Measurements from ENCODE around the gene ACD.

Gene ACD

DNA sequence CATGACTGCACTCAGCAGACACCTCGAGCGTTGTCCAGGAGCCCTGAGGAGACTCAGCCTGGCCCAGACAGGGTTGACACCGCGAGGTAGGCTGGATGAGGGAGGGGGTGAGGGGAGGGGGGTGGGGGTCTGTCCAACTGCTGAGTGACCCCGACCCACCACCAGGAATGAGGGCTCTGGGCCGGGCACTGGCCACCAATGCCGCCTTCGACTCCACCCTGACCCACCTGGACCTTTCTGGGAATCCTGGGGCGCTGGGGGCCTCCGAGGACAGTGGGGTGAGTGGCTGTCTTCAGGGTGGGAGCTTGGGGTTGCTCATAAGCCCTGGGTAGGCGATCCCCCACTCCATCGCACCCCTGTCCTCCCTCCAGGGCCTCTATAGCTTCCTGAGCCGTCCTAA, 12.4 kb downstream of the ACD start:
- DNase-seq (ENCODE audit: low read depth), result no peak

DNA sequence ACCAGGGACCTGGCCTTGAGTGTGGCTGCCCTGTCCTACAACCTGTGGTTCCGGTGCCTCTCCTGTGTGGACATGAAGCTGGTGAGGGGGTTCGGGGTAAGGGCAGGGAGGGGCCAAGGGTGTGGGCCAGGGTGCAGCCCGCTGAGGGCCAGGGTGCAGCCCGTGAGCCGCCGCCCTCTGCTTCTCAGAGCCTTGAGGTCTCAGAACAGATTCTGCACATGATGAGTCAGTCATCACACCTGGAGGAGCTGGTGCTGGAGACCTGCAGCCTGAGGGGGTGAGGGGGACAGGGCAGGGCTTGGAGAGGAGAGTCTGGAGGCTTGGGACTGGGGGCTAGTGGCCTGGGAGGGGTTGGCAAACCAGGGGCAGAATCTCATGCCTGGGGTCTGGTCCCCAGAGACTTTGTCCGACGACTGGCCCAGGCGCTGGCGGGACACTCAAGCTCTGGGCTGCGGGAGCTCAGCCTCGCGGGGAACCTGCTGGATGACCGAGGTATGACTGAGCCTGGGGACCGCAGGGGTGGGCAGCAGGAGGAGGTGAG, 12.9 kb downstream of the ACD start:
- no peak for DNase-seq (ENCODE audit: low read depth)

DNA sequence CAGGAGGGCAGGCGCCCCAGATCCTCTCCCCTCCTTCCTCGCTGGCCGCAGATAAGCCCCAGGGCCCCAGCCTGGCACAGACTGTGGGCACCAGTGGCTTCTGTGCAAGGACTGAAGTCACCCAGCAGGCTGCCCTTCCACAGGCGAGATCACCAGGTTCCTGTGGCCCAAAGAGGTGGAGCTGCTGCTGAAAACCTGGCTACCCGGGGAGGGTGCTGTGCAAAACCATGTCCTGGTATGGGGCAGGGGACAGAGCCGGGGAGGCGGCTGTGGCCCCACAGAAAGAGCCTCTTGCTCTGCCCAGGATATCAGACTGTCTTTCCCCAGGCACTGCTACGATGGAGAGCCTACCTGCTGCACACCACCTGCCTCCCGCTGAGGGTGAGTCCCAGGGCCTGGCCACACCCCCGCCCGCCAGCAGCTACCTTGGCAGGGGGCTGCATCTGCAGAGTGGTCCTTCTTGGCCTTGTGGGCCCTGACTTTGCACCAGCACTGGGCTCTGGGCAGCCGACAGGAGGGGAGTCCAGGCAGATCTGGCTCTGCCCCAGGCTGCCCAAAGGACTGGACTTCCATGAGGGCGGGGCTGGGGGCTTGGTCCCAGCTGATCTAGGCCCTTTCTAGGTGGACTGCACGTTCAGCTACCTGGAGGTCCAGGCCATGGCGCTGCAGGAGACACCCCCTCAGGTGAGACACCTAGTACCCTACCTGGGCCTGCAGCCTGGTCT, 14.5 kb downstream of the ACD start:
- no peak for DNase-seq (ENCODE audit: low read depth)

DNA sequence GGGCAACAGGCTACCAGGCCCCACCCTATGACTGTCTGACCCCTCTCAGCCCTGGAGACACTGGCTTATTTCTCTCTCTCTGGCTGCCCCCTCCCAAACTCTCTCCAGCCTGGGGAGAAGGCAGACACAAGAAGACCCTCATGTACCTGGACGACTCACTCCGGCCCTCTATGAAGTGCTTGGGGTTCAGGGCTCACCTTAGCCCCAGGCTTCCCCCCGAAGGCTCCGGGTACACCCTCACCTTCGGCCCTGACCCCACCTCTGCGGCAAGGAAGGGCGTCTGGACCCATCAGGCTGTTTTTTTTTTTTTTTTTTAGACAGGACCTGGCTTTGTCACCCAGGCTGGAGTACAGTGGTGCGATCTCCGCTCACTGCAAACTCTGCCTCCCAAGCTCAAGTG, 16.0 kb downstream of the ACD start:
- DNase-seq (ENCODE audit: low read depth), result no peak

DNA sequence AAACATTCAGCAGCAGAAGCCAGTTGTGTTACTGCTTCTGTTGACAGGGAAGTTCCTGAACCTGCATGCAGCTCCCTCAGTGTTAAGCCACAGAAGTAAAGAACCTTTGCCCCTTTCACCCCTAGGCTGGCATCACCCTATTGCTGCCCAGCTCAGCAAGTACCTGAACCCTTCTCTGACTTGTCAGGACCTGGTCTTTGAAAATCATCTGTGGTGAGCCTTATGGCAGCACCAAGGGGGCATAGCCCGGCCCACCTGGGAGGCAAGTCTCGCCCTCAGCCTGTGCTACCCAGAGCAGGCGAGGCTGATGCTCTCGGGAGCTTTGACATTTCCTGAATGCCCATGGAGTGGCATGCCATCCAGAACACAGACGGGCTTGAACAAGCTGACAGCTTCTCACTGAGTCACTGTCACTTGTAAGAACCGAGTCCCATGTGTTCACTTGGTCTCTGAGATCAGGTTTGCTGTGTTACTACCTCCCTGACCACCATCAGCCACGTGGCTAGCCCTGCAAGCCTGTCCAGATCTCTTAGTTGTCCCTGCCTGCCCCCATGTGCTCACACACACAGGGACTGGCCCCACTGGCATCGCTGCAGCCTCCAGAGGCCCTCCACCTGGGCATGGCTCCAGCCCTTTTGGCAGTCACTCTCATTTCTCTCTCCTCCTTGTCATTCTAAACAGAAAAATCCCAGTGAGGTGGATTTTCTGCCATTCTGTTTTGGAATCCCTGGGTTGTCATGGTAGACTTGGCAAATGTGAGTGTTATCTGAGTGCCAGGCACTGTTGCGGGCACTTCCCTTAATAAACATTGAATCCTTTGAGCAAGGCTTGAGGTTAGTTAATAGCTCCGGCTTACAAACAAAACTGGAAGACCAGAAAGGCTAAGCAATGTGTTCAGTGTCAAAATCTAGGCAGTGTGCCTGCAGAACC, 18.0 kb downstream of the ACD start:
- DNase-seq (ENCODE audit: low read depth), result no peak

DNA sequence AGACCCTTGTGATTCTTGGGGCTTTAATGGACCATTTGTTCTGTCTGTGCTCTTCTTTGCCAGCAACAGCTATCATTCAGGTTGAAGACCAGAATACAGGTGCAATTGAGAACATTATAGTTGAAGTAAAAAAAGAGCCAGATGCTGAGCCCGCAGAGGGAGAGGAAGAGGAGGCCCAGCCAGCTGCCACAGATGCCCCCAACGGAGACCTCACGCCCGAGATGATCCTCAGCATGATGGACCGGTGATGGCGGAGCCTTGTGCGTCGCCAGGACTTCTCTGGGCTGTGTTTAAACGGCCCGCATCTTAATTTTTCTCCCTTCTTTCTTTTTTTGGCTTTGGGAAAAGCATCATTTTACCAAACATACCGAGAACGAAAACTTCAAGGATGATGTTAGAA, 22.4 kb downstream of the ACD start:
- no peak for DNase-seq (ENCODE audit: low read depth)

DNA sequence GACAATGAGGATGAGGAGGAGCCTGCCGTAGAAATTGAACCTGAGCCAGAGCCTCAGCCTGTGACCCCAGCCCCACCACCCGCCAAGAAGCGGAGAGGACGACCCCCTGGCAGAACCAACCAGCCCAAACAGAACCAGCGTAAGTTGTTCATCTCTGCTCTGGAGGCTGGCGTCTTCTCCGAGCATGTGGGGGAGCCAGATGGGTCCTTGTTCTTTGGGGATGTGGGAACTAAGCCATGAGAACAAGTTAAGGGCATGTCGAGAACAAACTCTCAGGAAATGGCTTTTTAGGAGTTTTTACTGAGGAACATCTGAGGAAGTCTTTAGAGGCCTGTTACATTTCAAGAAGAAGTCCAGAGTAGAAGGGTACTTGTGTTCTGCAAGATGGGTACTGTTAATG, 23.3 kb downstream of the ACD start:
- DNase-seq (ENCODE audit: low read depth), result no peak

DNA sequence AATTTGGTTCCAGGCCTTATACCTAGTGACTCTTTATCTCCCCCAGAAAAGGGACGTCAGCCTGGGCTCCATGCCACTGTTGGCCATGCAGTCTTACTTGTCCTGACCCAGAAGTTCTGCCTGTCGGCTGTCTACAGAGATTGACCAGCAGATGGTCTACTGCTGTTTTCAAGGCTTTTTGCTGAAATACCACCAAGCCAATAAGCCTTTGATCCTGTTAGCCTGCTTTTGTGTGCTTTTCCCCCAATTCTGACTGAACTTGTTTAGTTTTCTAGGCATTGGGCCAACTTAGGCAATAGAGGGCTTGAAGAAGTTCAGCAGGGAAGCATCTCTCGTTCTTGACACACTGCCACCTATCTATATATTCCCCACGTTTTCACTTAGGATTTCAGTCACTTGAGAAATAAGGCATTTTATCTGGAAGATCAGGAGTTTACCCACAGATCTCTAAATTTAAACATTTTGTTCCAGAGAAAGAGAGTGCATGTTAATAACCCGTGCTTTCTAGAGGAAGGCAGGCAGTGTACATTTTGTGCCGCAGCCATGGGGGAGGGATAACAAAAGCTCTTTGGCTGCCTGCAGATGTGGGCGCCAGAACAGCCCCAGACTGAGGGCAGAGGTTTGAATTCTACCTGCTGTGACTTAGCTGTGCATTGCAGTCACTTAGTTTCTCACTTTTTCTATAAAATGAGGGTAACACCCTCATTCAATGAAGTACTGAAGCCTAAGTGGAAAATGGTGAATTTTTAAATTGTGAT, 27.5 kb downstream of the ACD start:
- no peak for DNase-seq (ENCODE audit: low read depth)

DNA sequence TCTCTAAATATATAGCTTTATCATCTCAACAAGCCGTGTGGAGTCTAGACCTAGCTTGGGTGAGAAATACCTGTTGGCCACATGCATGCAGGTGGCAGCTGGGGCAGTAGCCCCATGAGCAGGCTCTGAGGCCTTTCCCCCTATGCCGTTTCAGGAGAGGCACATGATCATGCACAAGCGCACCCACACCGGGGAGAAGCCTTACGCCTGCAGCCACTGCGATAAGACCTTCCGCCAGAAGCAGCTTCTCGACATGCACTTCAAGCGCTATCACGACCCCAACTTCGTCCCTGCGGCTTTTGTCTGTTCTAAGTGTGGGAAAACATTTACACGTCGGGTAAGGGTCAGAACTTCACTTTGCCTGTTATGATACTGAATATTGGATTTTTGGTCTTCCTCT, 31.8 kb downstream of the ACD start:
- DNase-seq (ENCODE audit: low read depth), result no peak

DNA sequence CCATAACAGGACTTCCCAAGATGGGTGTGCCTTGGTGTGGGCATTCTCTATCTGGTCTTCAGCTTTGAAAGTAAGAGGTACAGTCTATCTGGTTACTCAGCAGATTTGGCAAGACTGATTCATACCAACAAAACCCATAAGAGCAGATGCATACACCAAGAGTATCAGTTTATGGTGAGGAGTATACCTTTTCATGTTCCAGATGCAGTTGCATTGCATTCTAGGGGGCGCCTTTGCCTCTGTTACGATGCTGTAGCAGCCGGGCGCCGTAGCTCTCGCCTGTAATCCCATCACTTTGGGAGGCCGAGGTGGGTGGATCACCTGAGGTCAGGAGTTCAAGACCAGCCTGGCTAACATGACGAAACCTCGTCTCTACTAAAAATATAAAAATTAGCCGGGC, 46.3 kb downstream of the ACD start:
- no peak for DNase-seq (ENCODE audit: low read depth)

DNA sequence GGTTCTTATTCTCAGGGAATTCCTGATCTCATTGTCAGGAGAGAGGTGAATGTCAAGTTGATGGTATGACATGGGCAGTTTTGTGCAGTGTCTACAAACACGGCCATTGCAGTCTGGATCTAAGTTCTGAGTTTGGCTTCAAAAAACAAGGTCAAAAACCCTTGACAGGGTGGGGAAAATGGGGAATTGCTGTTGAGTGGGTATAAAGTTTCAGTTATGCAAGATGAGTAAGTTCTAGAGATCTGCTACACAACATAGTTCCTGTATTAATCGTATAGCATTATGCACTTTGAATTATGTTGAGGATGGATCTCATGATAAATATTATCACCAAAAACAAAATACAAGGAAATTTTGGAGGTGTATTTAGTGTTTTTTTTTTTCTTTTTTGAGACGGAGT, 51.7 kb downstream of the ACD start:
- DNase-seq (ENCODE audit: low read depth), result no peak
